Smooth muscle cell (in vitro differentiated cells): Measurements from ENCODE around the gene MYH7B. TPM values are rescaled to one million over a fixed set of nuclear protein-coding genes. Genes with fewer than 3 reads are reported as not detected.

Experiments
- DNase-seq: peaks from one replicate; lab custom pipeline; 2025; ENCODE audit not compliant: unreplicated experiment; lab: John Stamatoyannopoulos, UW
- H2AFZ ChIP-seq: fragments of 200-600 bp; sonication (generic); 2 replicates; pipeline ENCODE4 v1.6.0; 2016; ENCODE audit warnings: antibody characterized with exemption, low read depth, mild to moderate bottlenecking
- H3F3A ChIP-seq: fragments of 200-600 bp; sonication (generic); 2 replicates; pipeline ENCODE4 v1.6.0; 2017; ENCODE audit warnings: antibody characterized with exemption, low read depth
- H3K27ac ChIP-seq: fragments of 200-600 bp; sonication (generic); 2 replicates; pipeline ENCODE4 v1.5.1; 2016; ENCODE audit warnings: low read depth, mild to moderate bottlenecking
- H3K27me3 ChIP-seq: fragments of 200-600 bp; sonication (generic); 2 replicates; pipeline ENCODE4 v1.6.1; 2016; ENCODE audit warnings: low read depth, mild to moderate bottlenecking
- H3K36me3 ChIP-seq: fragments of 200-600 bp; sonication (generic); 2 replicates; pipeline ENCODE4 v1.5.1; 2016; ENCODE audit warnings: low read depth
- H3K4me1 ChIP-seq: fragments of 200-600 bp; sonication (generic); 2 replicates; pipeline ENCODE4 v1.5.1; 2016; ENCODE audit warnings: low read depth
- H3K4me2 ChIP-seq: fragments of 200-600 bp; sonication (generic); 2 replicates; pipeline ENCODE4 v1.6.0; 2016; ENCODE audit warnings: mild to moderate bottlenecking
- H3K4me3 ChIP-seq: fragments of 200-600 bp; sonication (generic); 2 replicates; pipeline ENCODE4 v1.5.1; 2016; ENCODE audit warnings: mild to moderate bottlenecking
- H3K79me2 ChIP-seq: fragments of 200-600 bp; sonication (generic); 2 replicates; pipeline ENCODE4 v1.6.0; 2016; ENCODE audit warnings: low read depth, mild to moderate bottlenecking
- H3K9ac ChIP-seq: fragments of 200-600 bp; sonication (generic); 2 replicates; pipeline ENCODE4 v1.6.0; 2016; ENCODE audit warnings: low read depth
- H3K9me3 ChIP-seq: fragments of 200-600 bp; sonication (generic); replicated peaks from 2 replicates; pipeline ENCODE4 v1.5.1; 2016; ENCODE audit warnings: low read depth
- H4K20me1 ChIP-seq: fragments of 200-600 bp; sonication (generic); 2 replicates; pipeline ENCODE4 v1.6.0; 2016; ENCODE audit warnings: low read depth
- WGBS: methylation state at CpG from one replicate; pipeline ENCODE4 v1.1.7; 2016; ENCODE audit warnings: low lambda C conversion rate; 5-methylcytosine and 5-hydroxymethylcytosine counted together
- polyA plus RNA-seq: library from polyadenylated mRNA; unstranded; fragments of >200 nt; fragmentation: Nextera tagmentation; extraction: Ambion mirVana; gene quantifications from 2 replicates; pipeline ENCODE4 v1.2.1, GENCODE V29; 2016
- total RNA-seq: library from RNA; depleted of rRNA; stranded (reverse); fragments of >200 nt; gene quantifications from 2 replicates; pipeline ENCODE4 v1.2.3, GENCODE V29; 2014
- TF ChIP-seq, protein P1 (sequence below): fragments of 200-600 bp; sonication (generic); IDR thresholded peaks from 2 replicates; pipeline ENCODE4 v1.5.1; 2017; ENCODE audit warnings: borderline replicate concordance, mild to moderate bottlenecking, antibody characterized with exemption; ENCODE audit not compliant: insufficient read depth, poor library complexity, severe bottlenecking

MYH7B gene
- total and polyA plus RNA-seq, 2 experiments from 2014 or later, result 0.67 TPM; not detected in 1

DNA sequence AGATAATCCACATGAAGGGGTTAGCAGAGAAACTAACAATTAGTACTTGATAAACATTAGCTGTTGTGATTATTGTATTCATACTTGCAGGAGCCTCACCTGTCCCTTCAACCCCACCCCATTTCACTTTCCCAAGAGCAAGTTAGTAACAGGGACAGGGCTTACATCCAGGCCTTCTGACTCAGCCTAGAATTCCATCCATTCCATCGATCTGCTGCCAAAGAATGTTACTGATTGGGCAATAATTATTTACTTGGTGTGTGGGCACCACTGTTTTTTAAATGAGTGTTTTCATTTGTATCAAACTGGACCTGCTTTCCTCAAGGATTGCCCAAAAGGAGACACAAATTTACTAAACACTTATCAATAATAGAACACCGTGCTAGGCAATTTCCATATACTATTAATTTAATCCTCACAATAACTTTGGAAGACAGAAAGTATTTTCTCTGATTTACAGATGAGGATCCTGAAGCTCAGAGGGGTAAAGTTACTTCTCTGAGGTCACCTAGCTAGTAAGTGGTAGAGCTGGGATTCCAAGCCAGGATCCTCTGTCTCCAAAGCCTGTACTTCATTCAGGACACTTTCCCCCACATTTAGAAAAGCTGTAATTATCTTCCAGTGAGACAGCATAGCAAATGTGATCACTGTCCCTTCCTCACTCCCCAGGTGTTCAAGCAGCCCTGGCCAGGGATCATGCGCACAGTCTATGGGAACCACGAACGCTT lies 32.9 kb upstream of the MYH7B start:
- no peaks in the 10 kb centered on the region for H3K36me3 ChIP-seq
- no peaks in the 10 kb centered on the region for H3K9me3 ChIP-seq
- H3K27ac ChIP-seq, result peak overlapping the region; percentile 65
- H3F3A ChIP-seq, result no peaks in the 10 kb centered on the region
- no peaks in the 10 kb centered on the region for H3K79me2 ChIP-seq
- H2AFZ ChIP-seq, result no peak overlapping the region
- H3K27me3 ChIP-seq, result no peaks in the 10 kb centered on the region
- H3K4me3 ChIP-seq, result no peak overlapping the region
- H3K4me1 ChIP-seq, result no peaks in the 10 kb centered on the region
- H4K20me1 ChIP-seq, result no peaks in the 10 kb centered on the region
- peak overlapping the region; percentile 3 for H3K4me2 ChIP-seq
- TF ChIP-seq, protein P1, sequence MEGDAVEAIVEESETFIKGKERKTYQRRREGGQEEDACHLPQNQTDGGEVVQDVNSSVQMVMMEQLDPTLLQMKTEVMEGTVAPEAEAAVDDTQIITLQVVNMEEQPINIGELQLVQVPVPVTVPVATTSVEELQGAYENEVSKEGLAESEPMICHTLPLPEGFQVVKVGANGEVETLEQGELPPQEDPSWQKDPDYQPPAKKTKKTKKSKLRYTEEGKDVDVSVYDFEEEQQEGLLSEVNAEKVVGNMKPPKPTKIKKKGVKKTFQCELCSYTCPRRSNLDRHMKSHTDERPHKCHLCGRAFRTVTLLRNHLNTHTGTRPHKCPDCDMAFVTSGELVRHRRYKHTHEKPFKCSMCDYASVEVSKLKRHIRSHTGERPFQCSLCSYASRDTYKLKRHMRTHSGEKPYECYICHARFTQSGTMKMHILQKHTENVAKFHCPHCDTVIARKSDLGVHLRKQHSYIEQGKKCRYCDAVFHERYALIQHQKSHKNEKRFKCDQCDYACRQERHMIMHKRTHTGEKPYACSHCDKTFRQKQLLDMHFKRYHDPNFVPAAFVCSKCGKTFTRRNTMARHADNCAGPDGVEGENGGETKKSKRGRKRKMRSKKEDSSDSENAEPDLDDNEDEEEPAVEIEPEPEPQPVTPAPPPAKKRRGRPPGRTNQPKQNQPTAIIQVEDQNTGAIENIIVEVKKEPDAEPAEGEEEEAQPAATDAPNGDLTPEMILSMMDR, result no peak
- WGBS, result 79% methylated on average over 5 of the region's 5 CpGs
- DNase-seq, result no peak
- H3K9ac ChIP-seq, result no peak overlapping the region

DNA sequence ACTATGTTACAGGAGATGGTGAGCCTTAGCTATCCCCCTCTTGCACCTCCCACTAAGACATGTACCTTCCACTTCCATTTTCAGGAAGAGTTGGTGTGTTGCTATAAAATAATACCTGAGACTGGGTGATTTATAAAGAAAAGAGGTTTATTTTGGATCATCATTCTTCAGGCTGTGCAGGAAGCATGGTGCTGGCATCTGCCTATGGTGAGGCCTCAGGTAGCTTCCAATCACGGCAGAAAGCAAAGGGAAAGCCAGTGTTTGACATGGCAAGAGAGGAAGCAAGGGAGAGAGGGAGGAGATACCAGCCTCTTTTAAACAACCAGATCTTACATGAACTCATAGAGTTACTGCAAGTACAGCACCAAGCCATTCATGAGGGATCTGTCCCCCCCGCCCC lies 32.3 kb upstream of the MYH7B start:
- 96% methylated on average over 2 of the region's 2 CpGs for WGBS
- H3K27me3 ChIP-seq, result no peaks in the 10 kb centered on the region
- H3K36me3 ChIP-seq, result no peaks in the 10 kb centered on the region
- no peak overlapping the region for H2AFZ ChIP-seq
- H3K4me2 ChIP-seq, result no peak overlapping the region
- H3K4me1 ChIP-seq, result no peaks in the 10 kb centered on the region
- TF ChIP-seq, protein P1, result no peak
- H3K9me3 ChIP-seq, result no peaks in the 10 kb centered on the region
- no peaks in the 10 kb centered on the region for H3K79me2 ChIP-seq
- no peaks in the 10 kb centered on the region for H4K20me1 ChIP-seq
- peak overlapping the region; percentile 65 for H3K27ac ChIP-seq
- no peaks in the 10 kb centered on the region for H3F3A ChIP-seq
- H3K9ac ChIP-seq, result no peak overlapping the region
- H3K4me3 ChIP-seq, result no peak overlapping the region
- no peak for DNase-seq

DNA sequence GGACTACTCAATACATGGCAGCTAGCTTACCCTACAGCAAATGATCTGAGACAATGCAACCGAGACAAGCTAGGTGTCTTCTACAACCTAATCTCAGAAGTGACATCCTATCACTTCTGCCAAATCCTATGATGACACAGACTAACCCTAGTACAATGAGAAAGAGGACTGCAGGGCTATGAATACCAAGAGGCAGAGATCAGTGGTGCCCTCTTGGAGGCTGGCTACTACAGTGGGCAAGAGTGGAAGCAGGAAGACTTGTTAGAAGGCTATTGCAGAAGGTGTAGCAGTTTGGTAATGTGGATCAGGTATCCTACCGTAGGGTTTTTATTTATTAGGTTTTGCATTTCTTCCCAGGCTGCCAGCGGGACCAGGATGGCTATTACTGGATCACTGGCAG lies 30.3 kb upstream of the MYH7B start:
- H3K4me3 ChIP-seq, result no peak overlapping the region
- no peaks in the 10 kb centered on the region for H3K27me3 ChIP-seq
- H3K4me1 ChIP-seq, result no peaks in the 10 kb centered on the region
- H3K9me3 ChIP-seq, result no peaks in the 10 kb centered on the region
- H4K20me1 ChIP-seq, result no peaks in the 10 kb centered on the region
- WGBS, result 97% methylated on average over 3 of the region's 3 CpGs
- no peak overlapping the region for H3K9ac ChIP-seq
- no peak overlapping the region for H3K4me2 ChIP-seq
- no peak overlapping the region for H2AFZ ChIP-seq
- no peaks in the 10 kb centered on the region for H3F3A ChIP-seq
- no peak overlapping the region for H3K27ac ChIP-seq
- no peaks in the 10 kb centered on the region for H3K79me2 ChIP-seq
- TF ChIP-seq, protein P1, result no peak
- no peak for DNase-seq
- H3K36me3 ChIP-seq, result no peaks in the 10 kb centered on the region

DNA sequence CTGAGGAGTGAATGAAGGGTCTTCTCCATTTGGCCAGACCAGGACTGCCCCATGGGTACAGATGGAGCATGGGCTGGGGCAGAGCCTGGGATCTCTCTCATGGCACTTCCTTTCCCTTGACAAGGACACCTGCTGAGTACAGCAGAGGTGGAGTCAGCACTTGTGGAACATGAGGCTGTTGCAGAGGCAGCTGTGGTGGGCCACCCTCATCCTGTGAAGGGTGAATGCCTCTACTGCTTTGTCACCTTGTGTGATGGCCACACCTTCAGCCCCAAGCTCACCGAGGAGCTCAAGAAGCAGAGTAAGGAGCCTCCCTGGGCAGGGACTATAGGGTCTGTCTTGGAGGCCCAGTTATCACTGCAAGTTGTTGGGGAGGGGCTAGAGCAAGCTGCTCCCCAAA lies 29.7 kb upstream of the MYH7B start:
- no peaks in the 10 kb centered on the region for H3K36me3 ChIP-seq
- H3K4me1 ChIP-seq, result no peaks in the 10 kb centered on the region
- H3F3A ChIP-seq, result no peaks in the 10 kb centered on the region
- no peaks in the 10 kb centered on the region for H4K20me1 ChIP-seq
- H3K4me2 ChIP-seq, result no peak overlapping the region
- WGBS, result 89% methylated on average over 1 of the region's 1 CpG
- H3K4me3 ChIP-seq, result no peak overlapping the region
- DNase-seq, result no peak
- H3K9me3 ChIP-seq, result no peaks in the 10 kb centered on the region
- H3K27ac ChIP-seq, result no peak overlapping the region
- no peaks in the 10 kb centered on the region for H3K27me3 ChIP-seq
- H3K79me2 ChIP-seq, result no peaks in the 10 kb centered on the region
- no peak overlapping the region for H3K9ac ChIP-seq
- H2AFZ ChIP-seq, result no peak overlapping the region
- TF ChIP-seq, protein P1, result no peak
